NCI-H345 treated with DMSO at 0.1 percent for 48 hours (cell line): ENCODE data around the gene TTC34.

ENCODE experiments used
- DNase-seq: peaks from one replicate; lab custom pipeline; 2025; ENCODE audit not compliant: unreplicated experiment; lab: John Stamatoyannopoulos, UW

The TTC34 gene

GRCh38 chr1:2607641-2608091 lies 193.8 kb downstream of the TTC34 start:
- DNase-seq: no peak

DNA sequence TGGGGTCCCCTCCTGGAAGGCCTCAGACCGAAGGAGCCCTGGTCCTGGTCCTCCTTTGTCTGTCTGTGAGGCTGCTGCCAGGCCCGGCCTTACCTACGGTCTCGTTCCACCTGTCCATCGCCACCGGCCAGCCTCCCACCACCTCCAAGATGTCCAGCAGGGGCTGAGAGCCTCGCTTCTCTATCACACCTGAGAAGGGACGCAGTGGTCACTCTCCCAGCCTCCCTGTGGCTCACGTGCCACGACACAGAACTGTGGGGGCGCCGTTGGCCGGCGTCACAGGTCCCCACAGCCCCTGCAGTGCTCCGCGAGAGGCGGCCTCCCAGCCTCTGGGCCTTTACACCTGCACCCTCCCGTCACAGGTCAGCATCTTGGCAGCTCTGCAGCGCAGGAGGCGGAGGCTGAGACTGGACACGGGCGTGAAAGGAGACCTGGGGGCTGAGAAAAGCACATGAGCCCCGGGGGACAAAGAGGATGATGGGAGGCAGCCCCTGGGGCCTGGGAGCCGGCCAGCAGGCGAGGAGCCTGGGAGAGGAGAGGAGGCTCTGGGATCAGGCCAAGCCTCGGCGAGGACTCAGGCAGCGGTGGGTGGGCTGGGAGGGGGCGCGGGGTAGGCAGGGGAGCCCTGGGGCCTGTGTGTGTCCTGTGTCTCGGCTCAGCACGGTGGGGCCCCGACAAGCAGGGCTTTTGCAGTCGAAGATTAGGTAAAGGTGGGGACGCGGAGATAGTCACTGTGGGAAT lies 194.4 kb downstream of the TTC34 start:
- no peak for DNase-seq

GRCh38 chr1:2606396-2606880 lies 195.1 kb downstream of the TTC34 start:
- no peak for DNase-seq

GRCh38 chr1:2605509-2606395 lies 195.7 kb downstream of the TTC34 start:
- no peak for DNase-seq

- DNase-seq: no peak
Measured at GRCh38 chr1:2604844-2605508, 196.5 kb downstream of the TTC34 start.

- no peak for DNase-seq
Measured at GRCh38 chr1:2604156-2604843, 197.2 kb downstream of the TTC34 start.

GRCh38 chr1:2603521-2604155 lies 197.9 kb downstream of the TTC34 start:
- DNase-seq: no peak

DNA sequence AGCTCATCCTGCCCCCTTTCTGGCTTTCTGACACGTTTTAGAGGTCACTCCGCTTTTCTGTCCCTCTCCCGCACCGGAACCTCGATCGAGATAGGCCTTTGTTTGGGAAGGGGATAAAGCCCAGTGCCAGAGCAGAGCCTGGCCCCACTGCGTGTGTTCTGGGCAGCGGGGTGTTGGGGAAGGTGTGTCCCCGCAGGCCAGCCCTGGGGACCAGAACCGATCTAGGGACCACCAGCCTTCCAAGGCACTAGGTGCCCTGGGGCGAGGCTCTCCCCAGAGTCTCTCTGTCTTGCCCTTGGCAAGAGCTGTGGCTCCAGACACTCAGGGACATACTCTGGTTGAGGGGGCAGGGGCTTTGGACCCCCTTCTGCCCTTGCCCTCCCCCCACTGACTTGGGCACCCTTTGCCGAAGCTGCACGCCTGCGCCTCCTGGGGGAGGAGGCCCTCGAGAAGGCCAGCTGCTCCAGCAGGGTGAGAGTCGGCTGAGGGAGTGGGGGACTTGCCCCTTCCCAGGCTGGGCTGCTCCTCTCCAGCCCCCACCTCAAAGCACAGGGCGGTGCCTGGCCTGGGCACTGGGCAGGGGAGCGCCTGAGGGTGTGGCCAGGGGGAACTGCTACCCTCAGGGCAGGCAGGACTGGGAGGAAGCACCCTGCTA lies 198.5 kb downstream of the TTC34 start:
- no peak for DNase-seq

GRCh38 chr1:2602311-2602835 lies 199.1 kb downstream of the TTC34 start:
- no peak for DNase-seq

DNA sequence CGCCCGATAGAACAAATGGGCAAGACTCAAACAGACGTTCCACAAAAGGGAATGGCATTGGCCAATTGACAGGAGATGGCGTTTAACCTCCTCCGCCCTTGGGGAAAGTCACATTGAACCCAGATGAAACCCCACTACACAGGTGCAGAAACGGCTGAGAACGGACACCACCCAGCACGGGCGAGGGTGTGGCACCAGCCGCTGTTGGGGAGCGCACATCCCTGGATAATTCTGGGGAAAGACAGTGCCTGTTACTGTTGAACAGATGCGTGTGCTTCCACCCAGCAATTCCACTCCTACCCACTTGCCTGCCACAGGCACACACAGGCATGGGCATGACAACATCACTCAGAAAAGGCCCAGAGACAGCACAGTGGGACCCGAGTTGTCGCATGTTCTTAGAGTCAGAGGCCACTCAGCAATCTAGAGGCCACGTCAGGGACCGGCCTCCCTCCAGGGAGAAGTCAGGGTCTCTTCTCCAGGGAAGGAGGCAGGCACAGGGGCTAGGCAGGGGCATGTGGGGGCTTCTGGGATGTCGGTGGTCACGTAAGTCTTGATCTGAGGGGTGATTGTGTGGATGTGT lies 199.7 kb downstream of the TTC34 start:
- no peak for DNase-seq

DNA sequence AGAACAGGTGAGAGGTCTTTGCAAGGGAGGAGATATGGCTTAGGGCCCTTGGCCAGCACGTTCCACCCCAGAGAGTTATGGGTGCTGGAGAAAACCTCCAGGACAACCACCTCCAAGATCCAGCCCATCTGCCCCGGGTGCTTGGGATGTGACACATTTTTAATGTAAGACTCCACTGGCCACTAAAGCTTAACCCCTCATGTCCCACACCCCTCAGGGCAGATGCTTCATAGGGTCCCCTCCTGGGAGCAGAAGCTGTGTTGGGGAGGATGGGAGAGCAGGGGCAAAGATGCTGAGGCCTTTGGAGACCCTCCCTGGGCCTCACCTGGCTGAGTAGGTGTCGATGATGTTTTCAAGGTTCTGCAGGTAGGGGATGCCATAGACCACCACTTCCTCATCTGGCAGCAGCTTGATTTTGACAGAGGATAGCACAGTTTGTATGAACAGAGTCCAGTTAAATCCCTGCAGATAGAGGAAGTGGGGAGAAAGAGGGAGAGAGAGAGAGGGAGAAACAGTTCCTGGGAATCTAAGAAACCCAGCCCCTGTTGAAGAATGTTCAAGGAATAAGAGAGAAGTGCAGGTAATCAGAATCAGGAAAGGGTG lies 203.1 kb downstream of the TTC34 start:
- DNase-seq: no peak

DNA sequence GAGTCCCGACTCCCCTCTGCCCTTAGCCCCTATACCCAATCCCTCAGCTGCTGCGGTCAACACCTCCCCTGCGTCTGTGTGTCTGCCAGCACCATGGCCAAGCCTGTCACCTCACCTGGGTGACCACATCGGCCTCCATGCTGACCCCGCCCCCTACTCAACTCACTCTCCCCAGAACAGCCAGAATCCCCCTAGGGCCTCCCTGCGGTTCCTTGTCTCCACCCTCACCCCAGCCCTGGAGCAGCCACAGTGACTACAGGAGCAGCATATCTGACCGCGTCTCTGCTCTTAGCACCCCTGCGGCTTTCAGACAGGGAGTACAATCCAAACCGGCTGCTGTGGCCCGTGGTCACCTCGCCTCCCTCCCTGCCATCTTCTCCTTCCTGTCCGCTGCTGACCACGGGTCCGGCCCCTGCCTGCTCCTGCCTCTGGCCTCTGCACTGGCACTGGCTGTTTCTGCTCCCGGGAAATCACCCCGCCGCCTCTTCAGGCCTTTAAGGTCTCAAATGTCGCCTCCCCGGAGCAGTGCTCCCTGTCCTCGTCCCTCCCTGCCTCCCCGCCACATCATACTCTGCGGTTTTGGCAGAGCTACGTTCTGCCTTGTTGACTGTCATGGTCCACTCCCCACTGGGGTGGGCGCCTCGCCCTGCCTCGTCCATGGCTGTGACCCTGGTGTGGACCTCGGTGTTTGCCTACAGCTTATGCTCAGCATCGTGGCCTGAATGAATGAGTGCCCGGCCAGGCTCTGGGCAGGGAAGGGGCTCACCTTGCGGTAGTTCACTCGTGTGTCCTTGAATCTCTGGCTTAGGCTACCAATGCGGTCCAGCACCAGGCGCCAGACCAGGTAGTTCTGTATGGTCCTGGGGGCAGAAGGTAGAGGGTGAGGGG lies 203.8 kb downstream of the TTC34 start:
- DNase-seq: no peak

DNA sequence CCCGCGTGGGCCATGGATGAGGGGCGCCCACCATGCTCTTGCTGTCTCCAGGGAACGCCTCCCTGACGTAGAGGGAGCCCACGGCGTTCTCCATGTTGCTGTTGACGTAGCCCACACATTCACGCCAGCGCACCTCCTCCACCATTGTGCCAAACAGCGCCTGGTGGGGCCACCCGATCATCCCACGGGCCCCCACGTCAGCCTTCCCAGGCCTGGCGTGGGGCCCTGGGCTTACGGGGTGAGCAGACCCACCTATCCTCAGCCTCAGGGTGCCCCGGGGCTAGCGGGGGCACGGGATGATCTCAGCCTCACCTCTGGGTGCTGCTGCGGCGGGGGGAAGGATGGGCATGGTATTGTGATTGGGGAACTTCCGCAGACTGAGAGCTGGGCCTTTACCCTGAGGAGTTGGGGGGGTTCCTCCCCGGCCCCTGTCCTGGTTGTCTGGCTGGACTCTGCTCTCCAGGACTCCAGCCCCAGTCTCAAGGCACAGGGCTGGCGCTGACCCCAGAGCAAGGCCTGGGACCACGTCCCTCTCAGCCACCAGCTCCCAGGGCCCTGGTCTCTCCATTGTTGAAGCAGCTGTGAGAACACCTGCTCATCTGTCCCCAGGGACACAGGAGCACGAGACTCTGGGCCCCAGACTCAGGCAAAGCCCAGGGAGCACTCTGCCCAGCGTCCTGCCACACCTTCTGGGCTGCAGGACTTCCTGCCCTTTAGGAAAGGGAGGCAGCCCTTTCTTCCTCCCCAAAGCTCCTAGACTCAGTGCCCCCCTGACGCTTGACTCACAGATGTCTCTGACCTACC lies 204.8 kb downstream of the TTC34 start:
- no peak for DNase-seq

- DNase-seq: no peak
Measured at GRCh38 chr1:2595812-2596529, 205.5 kb downstream of the TTC34 start.

DNA sequence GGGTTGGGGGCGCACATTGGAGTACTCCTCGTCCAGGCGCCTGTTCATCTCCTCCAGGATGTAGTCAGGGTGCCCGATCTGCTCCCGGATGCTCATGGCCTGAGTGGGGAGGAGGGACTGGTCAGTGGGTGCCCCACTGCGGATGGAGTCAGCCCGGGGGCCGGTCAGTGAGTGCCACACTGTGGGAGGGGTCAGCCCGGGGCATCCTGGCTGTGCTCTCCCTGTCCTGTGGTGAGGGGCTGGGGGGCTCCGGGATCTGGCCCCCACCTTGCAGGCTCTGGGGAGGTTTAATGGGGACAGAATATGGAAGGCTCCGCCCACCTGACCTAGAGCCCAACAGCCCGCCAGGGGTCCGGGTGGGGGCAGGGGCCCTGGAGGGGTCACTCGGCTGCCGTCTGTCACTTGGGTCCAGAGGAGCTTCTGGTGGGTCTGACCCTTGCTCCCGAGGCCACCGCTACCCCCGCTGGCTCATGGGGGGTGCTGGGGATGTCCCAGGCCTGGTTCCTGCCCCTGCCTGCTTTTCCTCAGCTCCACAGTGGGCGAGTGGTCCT lies 206.2 kb downstream of the TTC34 start:
- no peak for DNase-seq

DNA sequence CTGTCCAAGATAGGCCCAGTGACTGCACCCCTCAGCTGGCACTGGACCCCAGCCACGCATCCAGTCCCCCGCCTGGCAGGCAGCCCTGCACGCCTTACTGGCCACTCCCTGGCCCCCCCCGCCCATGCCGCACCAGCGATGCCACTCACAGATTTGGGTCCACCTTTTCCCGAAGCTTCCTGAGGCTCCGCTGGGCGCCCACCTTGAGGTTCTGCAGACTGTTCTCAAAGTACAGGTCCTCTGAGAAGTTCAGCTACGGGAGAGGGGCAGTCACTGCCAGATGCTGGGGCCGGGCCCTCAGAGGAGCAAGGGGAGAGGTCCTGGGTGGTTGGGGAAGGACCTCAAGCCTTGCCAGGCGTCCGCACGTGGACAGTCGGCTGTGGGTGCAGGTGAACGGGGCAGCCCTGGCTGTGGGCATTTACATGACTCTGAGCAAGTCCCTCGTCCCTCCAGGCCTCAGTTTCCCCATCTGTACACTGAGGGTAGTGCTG lies 206.8 kb downstream of the TTC34 start:
- no peak for DNase-seq
